GM19468 (cell line): ENCODE measurements around the gene SKI.

Experiments
- ATAC-seq: cut with Tn5 transposase; IDR thresholded peaks from one replicate; pipeline ENCODE4 v1.9.1; 2021; ENCODE audit warnings: mild to moderate bottlenecking, moderate library complexity, moderate number of reproducible peaks; ENCODE audit not compliant: unreplicated experiment; ENCODE audit errors: extremely low read depth

Gene SKI

DNA sequence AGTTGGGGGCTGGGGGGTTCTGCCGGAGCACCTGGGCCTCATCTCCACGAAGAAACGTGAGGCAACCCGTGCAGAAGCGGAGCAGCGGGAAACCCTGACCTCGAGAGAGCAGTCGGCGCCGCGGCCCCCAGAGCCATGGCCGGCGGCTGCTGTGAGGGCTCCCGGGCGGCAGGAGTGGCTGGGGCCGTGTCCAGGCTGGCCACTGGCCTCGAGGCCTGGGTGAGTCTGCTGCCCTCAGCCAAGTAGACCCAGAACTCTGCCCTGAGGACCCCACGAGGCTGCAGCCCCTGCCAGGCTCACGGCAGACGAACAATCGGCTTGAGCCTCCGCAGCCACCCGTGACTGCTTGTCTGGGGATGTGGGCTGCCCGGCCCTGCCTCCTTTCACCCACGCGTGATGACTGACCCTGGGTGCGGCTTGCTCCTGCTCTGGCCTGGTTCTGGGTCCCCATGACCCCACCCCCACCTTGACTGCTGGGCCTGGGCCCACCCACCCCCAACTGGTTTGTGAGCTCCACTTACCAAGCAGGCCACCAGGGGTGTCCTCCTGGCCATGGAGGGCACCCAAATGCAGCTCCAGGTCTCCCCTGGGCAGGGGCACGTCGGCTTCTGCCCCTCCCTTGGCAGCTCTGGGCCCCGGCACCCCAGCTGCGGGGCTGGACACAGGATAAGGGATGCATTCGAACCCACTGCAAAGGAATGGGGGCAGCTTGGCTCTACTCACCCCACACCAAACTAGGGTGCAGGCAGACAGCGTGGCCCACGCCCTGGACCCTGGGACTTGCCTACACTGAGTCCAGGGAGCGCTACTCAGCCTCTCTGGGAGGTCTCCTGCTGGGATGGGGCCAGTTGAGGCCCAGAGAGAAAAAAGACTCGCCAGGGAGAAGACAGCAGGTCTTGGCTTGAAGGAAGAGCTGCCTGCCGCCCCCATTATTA, 129.1 kb downstream of the SKI start:
- no peak for ATAC-seq

DNA sequence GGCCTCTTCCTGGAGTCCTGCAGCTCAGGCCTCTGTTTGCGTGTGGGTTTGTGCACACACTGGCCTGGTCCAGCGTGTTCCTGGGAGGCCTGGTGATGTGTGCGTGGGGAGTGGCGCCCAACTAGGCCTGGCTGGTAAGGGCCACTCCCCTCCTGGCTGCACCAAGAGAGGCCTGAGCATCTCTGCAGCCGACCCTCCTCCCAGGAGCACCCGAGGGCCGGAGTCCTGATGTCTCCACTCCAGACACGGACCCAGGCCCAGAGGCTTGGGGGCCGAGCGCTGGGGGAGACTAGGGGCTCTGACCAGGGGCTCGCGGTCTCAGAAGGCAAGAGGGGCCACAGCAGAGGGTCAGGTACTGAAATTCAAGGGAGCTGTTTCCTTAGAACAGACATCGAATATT, 130.0 kb downstream of the SKI start:
- ATAC-seq, result no peak

DNA sequence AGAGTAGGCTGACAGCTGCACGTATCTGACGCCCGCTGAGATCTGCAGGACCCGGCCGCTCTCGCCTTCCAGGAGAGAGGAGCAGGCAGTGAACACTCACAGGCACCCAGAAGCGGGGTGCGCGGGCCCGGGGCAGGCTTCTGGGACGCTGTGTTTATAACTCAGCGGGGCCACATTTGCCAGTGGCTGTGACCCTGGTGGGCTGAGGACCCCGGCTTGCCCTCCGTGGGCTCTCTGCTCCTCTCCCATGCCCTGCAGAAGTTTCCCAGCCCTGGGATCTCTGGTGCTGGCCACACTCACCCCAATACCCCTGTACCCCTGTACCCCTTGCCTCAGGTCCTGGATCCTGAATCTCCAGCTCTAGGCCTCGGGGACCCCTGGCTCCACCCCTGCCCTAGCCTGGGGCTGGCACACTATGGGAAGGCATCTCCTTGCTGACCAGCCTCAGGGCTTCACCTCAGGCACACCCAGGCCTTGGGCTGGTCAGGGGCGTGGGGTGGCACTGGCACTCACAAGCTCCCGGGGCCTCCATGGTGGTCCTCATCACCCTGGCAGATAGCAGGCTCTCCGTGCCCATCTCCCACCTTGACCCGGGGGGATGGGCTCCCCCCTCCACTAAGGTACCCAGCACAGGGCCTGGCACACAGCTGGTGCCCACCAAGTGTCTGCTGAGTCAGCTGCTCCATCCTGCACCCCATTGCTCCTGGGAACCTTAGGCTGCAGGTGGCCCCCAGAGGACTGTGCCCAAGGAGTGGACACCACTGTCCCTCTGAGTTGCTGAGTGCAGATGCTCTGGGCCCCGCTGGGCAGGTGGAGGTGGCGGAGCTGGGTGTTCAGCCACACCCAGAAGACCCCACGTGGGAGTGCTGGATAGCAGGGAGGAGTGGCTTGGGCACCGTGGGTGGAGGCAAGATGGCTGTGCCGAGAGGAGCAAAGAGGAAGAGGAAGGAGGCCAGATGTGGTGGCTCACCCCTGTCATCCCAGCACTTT, 130.8 kb downstream of the SKI start:
- ATAC-seq, result no peak
